ENCODE results near the gene CGB7.
"Not testable (repeated sequence)": the region's sequence is repeated elsewhere in the genome, so short reads cannot be mapped to it uniquely, and the experiment has no call there.

DNA sequence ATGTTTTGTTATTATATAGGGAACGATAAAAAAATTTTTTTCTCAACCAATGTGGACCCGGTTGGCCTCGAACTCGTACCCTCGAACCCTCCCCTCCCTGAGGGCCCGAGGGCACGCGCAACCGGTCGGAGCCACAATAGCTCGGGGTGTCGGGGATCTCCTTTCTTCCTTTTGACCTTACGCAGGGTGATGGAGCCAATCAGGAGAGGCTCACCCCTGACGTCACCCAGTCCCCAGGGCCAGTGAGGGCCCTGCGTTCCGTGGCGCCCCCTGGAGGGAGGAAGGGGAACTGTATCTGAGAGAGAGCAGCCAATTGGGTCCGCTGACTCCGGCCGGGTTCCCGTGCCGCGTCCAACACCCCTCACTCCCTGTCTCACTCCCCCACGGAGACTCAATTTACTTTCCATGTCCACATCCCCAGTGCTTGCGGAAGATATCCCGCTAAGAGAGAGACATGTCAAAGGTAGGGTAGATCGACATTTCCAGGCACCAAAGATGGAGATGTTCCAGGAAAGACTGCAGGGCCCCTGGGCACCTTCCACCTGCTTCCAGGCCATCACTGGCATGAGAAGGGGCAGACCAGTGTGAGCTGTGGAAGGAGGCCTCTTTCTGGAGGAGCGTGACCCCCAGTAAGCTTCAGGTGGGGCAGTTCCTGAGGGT lies 25.8 kb downstream of the CGB7 start, which contains the start of gene CGB2:
- not testable (repeated sequence) for TF ChIP-seq POLR2AphosphoS5 (IDR thresholded peaks at IDR 0.05; ENCODE audit: low read depth, low read length)
- TF ChIP-seq, protein P1, sequence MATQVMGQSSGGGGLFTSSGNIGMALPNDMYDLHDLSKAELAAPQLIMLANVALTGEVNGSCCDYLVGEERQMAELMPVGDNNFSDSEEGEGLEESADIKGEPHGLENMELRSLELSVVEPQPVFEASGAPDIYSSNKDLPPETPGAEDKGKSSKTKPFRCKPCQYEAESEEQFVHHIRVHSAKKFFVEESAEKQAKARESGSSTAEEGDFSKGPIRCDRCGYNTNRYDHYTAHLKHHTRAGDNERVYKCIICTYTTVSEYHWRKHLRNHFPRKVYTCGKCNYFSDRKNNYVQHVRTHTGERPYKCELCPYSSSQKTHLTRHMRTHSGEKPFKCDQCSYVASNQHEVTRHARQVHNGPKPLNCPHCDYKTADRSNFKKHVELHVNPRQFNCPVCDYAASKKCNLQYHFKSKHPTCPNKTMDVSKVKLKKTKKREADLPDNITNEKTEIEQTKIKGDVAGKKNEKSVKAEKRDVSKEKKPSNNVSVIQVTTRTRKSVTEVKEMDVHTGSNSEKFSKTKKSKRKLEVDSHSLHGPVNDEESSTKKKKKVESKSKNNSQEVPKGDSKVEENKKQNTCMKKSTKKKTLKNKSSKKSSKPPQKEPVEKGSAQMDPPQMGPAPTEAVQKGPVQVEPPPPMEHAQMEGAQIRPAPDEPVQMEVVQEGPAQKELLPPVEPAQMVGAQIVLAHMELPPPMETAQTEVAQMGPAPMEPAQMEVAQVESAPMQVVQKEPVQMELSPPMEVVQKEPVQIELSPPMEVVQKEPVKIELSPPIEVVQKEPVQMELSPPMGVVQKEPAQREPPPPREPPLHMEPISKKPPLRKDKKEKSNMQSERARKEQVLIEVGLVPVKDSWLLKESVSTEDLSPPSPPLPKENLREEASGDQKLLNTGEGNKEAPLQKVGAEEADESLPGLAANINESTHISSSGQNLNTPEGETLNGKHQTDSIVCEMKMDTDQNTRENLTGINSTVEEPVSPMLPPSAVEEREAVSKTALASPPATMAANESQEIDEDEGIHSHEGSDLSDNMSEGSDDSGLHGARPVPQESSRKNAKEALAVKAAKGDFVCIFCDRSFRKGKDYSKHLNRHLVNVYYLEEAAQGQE (IDR thresholded peaks at IDR 0.05; ENCODE audit: insufficient read depth in 1 of 2, low read depth in 2 of 2, low read length in 2 of 2): not testable (repeated sequence)
